ENCODE results near the gene ZNF853.

The ZNF853 gene

GRCh38 chr7:6619961-6620360 lies 4.6 kb downstream of the ZNF853 start:
- Histone ChIP-seq H3K4me1 (peaks cover 0 to 20% (median 12%) of the 10 kb centered on the region in 4 donors), H3K27ac (no peak overlapping the region), H3K27me3 (no peaks in the 10 kb centered on the region), H3K36me3 (peaks cover 14 to 62% (median 22%) of the 10 kb centered on the region in 3 donors), H3K9me3 (no peaks in the 10 kb centered on the region), H3K4me3 (no peak overlapping the region)
- no peak for DNase-seq
- TF ChIP-seq, protein P1, sequence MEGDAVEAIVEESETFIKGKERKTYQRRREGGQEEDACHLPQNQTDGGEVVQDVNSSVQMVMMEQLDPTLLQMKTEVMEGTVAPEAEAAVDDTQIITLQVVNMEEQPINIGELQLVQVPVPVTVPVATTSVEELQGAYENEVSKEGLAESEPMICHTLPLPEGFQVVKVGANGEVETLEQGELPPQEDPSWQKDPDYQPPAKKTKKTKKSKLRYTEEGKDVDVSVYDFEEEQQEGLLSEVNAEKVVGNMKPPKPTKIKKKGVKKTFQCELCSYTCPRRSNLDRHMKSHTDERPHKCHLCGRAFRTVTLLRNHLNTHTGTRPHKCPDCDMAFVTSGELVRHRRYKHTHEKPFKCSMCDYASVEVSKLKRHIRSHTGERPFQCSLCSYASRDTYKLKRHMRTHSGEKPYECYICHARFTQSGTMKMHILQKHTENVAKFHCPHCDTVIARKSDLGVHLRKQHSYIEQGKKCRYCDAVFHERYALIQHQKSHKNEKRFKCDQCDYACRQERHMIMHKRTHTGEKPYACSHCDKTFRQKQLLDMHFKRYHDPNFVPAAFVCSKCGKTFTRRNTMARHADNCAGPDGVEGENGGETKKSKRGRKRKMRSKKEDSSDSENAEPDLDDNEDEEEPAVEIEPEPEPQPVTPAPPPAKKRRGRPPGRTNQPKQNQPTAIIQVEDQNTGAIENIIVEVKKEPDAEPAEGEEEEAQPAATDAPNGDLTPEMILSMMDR (IDR thresholded peaks at IDR 0.05), result no peak
- intact Hi-C loops (cut with DNase I; ENCODE audit: low total_unique reads), result no loop called here

GRCh38 chr7:6621195-6622133 lies 6.1 kb downstream of the ZNF853 start:
- Histone ChIP-seq H3K27me3 (no peaks in the 10 kb centered on the region), H3K4me3 (no peak overlapping the region), H3K9me3 (no peaks in the 10 kb centered on the region), H3K27ac (no peak overlapping the region), H3K4me1 (peaks cover 0 to 10% (median 5%) of the 10 kb centered on the region in 4 donors), H3K36me3 (peaks cover 14 to 71% (median 22%) of the 10 kb centered on the region in 3 donors)
- TF ChIP-seq, protein P1 (IDR thresholded peaks at IDR 0.05), result no peak
- intact Hi-C loops (cut with DNase I; ENCODE audit: low total_unique reads), result no loop called here
- DNase-seq, result no peak

DNA sequence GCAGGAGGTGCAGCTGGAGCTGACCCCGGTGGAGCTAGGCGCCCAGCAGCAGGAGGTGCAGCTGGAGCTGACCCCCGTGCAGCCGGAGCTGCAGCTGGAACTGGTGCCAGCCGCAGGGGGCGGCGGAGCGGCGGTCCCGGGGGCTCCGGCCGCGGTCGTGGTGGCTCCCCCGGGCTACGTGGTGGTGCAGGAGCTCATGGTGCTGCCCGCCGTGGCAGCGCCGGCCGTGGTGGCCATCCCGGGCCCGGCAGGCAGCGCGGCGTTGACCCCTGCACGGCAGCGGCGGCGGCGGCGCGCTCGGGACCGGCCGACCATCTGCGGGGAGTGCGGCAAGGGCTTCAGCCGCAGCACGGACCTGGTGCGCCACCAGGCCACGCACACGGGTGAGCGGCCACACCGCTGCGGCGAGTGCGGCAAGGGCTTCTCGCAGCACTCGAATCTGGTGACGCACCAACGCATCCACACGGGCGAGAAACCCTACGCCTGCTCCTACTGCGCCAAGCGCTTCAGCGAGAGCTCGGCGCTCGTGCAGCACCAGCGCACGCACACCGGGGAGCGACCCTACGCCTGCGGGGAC lies 6.8 kb downstream of the ZNF853 start:
- H3K4me1 ChIP-seq, result peaks cover 0 to 2% (median 0%) of the 10 kb centered on the region in 4 donors
- no peaks in the 10 kb centered on the region for H3K27me3 ChIP-seq
- no peak overlapping the region for H3K27ac ChIP-seq
- no peak for DNase-seq
- TF ChIP-seq, protein P1 (IDR thresholded peaks at IDR 0.05), result no peak
- H3K9me3 ChIP-seq, result no peaks in the 10 kb centered on the region
- H3K4me3 ChIP-seq, result no peak overlapping the region
- intact Hi-C loops (cut with DNase I; ENCODE audit: low total_unique reads), result no loop called here
- H3K36me3 ChIP-seq, result peaks cover 14 to 69% (median 22%) of the 10 kb centered on the region in 3 donors

DNA sequence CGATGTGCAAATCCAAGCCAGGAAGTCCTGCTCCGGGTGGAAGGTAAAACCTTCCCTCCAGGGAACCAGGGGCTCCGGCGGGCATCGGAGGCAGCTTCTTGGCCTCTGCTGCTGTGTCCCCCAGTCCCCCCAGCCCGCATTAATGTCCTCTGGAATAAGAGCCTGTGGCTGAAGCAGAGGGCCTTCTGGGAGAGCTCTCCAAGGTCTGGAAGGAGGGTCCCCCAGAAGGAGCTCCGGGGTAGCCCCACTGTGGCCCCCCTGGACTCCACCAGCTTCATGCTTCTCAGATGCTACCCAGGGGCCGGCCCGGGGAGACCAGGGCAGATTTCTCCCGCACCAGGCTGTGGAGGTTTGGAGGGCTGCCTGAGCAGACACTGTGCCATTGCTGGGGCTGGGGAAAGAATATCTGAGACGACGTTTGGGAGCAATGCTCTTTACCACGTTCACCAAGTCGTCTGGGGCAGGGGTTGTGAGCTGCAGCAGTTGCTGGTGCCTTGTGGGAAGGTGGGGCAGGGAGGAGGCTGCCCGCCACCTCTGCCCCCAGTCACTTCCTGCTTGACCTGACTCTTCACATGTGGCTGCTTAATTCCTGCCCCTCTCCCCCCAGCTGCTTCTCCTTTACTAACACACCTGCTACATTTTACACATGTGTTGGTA lies 8.3 kb downstream of the ZNF853 start:
- no peak for DNase-seq
- H3K36me3 ChIP-seq, result peaks cover 14 to 61% (median 22%) of the 10 kb centered on the region in 3 donors

GRCh38 chr7:6624246-6624611 lies 8.8 kb downstream of the ZNF853 start:
- no peak overlapping the region for H3K27ac ChIP-seq
- TF ChIP-seq, protein P1 (IDR thresholded peaks at IDR 0.05), result no peak
- H3K4me1 ChIP-seq, result no peaks in the 10 kb centered on the region
- intact Hi-C loops (cut with DNase I; ENCODE audit: low total_unique reads), result no loop called here
- no peak overlapping the region for H3K4me3 ChIP-seq
- H3K9me3 ChIP-seq, result no peaks in the 10 kb centered on the region
- DNase-seq, result no peak
- peaks cover 14 to 61% (median 22%) of the 10 kb centered on the region in 3 donors for H3K36me3 ChIP-seq
- no peaks in the 10 kb centered on the region for H3K27me3 ChIP-seq

More for the DNA sequence above, 8.3 kb downstream of the ZNF853 start:
- Histone ChIP-seq H3K9me3 (no peaks in the 10 kb centered on the region), H3K4me1 (no peaks in the 10 kb centered on the region), H3K4me3 (no peak overlapping the region), H3K27ac (no peak overlapping the region), H3K27me3 (no peaks in the 10 kb centered on the region)
- TF ChIP-seq, protein P1 (IDR thresholded peaks at IDR 0.05), result no peak
- intact Hi-C loops (cut with DNase I; ENCODE audit: low total_unique reads), result no loop called here

Data from tibial artery (tissue), 4 donors.